ENCODE results near the gene MUC22.
"Not testable (repeated sequence)": the region's sequence is repeated elsewhere in the genome, so short reads cannot be mapped to it uniquely, and the experiment has no call there.

Gene MUC22

DNA sequence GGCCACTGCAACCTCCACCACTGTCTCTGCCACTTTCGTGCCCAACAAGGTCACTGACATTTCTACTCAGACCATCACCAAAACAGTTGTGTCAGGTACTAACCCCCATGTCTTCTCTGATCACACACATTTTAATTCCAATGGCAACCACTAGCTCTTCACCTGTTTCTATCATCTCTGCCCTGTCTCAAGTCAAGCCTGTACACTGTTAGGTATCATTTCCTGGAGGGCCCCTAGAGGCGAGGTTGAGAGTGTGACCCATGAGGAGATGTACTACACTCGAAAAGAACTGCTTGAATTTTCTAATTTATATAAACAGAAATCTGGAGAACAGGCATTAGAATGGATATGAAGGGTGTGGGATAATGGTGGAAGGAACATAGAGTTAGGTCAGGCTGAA is 44.1 kb upstream of the MUC22 start:
- TF ChIP-seq, protein P1, sequence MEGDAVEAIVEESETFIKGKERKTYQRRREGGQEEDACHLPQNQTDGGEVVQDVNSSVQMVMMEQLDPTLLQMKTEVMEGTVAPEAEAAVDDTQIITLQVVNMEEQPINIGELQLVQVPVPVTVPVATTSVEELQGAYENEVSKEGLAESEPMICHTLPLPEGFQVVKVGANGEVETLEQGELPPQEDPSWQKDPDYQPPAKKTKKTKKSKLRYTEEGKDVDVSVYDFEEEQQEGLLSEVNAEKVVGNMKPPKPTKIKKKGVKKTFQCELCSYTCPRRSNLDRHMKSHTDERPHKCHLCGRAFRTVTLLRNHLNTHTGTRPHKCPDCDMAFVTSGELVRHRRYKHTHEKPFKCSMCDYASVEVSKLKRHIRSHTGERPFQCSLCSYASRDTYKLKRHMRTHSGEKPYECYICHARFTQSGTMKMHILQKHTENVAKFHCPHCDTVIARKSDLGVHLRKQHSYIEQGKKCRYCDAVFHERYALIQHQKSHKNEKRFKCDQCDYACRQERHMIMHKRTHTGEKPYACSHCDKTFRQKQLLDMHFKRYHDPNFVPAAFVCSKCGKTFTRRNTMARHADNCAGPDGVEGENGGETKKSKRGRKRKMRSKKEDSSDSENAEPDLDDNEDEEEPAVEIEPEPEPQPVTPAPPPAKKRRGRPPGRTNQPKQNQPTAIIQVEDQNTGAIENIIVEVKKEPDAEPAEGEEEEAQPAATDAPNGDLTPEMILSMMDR (IDR thresholded peaks at IDR 0.05; ENCODE audit: low read depth, low read length): no peak
- DNase-seq (ENCODE audit: low read depth in 2 of 2): no peak
- no peak overlapping the region for H3K4me3 ChIP-seq (replicated peaks in 1 of 2; ENCODE audit: low read depth in 2 of 2, low read length in 2 of 2)

DNA sequence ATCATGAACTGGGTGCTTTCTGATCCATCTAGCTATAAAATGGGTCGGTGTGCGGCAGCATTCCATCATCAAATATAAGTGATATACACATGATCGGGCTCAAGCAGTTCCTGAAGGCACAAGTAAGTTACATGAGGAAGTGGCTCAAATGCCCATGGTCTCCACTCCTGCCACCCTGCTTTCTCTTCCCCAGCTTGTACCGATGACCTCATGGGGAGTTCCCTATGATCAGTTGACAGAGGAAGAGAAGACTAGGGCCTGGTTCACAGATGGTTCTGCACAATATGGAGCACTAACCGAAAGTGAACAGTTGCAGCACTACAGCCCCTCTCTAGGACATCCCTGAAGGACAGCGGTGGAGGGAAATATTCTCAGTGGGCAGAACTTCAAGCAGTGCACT is 41.1 kb upstream of the MUC22 start:
- H3K4me3 ChIP-seq (replicated peaks in 1 of 2; ENCODE audit: low read depth in 2 of 2, low read length in 2 of 2); DNase-seq (ENCODE audit: low read depth in 2 of 2): not testable (repeated sequence)

DNA sequence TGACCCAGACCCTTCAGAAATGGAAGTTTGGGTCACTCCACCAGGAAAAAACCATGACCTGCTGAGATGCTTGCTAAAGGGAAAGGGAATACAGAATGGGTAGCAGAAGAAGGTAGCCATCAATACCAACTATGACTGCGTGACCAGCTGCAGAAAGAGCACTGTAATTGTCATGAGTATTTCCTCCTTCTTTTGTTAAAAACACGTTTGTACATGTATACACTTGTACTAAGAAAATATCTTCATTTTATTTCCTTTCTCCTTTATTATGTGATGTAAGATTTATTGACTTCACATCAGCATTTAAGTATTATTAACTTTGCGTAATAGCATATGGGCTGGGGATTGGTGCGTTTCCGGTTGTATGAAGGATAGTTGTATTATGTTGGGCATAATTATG is 39.3 kb upstream of the MUC22 start:
- no peak overlapping the region for H3K4me3 ChIP-seq (replicated peaks in 1 of 2; ENCODE audit: low read depth in 2 of 2, low read length in 2 of 2)
- no peak for DNase-seq (ENCODE audit: low read depth in 2 of 2)
- TF ChIP-seq, protein P1 (IDR thresholded peaks at IDR 0.05; ENCODE audit: low read depth, low read length): no peak

GRCh38 chr6:30972816-30973215 is 37.5 kb upstream of the MUC22 start:
- no peak for DNase-seq (ENCODE audit: low read depth in 2 of 2)
- H3K4me3 ChIP-seq (replicated peaks in 1 of 2; ENCODE audit: low read depth in 2 of 2, low read length in 2 of 2): no peak overlapping the region
- TF ChIP-seq, protein P1 (IDR thresholded peaks at IDR 0.05; ENCODE audit: low read depth, low read length): no peak

DNA sequence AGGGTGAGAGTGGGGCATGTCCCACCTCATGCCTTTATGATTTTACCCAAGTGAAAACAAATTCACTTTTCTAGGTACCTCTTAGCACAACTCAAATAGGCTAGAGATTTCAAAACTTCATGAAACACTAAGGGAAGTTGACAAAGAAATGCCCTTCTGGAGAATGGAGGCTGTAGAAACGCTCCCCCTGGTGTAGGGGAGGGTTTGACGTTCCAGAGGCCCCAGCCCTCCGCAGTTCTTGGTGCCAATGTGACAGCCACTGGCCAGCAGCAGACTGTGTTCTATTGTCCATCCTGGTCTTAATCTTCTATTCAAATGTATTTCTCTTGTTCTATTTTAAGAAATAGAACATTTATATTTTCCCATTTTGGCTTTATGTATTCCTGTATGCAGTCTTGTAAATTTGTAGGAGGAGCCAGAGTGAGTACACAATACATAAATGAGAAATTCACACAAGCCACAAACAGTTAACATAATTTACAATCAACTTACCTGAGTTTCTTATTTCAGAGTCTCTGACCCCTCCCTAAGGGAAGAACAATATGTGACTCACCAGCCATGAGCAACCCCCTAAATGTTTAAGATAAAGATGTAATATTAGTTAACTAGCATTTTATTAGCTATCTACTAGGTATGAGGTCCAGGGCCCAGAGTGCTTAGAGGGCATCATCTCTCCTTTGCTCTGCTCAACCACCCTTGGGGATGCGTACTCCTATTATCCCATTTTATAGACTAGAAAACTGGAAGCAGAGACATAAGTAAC is 35.6 kb upstream of the MUC22 start:
- no peak for DNase-seq (ENCODE audit: low read depth in 2 of 2)
- no peak overlapping the region for H3K4me3 ChIP-seq (replicated peaks in 1 of 2; ENCODE audit: low read depth in 2 of 2, low read length in 2 of 2)
- TF ChIP-seq, protein P1 (IDR thresholded peaks at IDR 0.05; ENCODE audit: low read depth, low read length): no peak

DNA sequence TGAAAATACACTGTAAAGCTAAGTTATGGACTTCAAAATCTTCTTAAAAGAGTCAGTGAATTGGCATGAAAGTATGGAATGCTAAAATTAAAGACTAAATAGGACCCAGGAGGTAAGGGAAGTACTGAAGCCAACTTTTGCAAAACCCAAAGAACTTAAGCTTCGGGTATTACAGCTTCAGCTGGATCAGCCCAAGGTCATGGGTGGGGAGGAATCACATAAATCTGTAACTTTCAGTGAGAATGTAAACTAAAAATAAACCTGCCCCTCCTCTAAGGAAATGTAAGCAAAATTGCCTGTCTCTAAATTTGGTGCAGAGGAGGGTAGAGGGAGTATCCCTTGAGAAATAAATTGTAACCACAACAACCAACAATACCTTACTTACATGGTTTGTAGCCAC is 31.1 kb upstream of the MUC22 start:
- DNase-seq (ENCODE audit: low read depth in 2 of 2): no peak
- TF ChIP-seq, protein P1 (IDR thresholded peaks at IDR 0.05; ENCODE audit: low read depth, low read length): no peak
- no peak overlapping the region for H3K4me3 ChIP-seq (replicated peaks in 1 of 2; ENCODE audit: low read depth in 2 of 2, low read length in 2 of 2)

DNA sequence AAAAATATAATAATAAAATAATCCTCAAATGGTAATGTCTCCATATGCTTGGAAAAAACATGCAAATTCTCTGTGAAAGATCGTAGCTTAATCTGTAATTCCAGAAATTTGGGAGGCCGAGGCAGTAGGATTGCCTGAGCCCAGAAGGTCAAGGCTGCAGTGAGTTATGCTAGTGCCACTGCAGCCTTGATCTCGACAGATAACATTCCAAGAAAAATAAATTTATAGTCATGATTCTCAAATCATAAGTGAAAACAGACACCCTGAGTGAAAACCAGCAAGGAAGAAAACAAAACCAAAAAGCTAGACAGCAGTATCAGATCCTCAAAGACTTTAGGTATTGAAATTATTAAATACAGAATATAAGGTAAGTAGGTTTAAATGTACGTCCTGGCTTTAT is 30.6 kb upstream of the MUC22 start:
- DNase-seq (ENCODE audit: low read depth in 2 of 2): no peak
- TF ChIP-seq, protein P1 (IDR thresholded peaks at IDR 0.05; ENCODE audit: low read depth, low read length): no peak
- H3K4me3 ChIP-seq (replicated peaks in 1 of 2; ENCODE audit: low read depth in 2 of 2, low read length in 2 of 2): no peak overlapping the region
